Liver (tissue), 3 donors: ENCODE measurements around the gene ZCCHC17.

Experiments used
- CTCF ChIP-seq: fragments of 150-350 bp; IDR thresholded peaks from 2 replicates; pipeline ENCODE4 v1.5.1; 2017; ENCODE audit warnings: improper control_type of control experiment, low read depth, low read length; ENCODE audit not compliant: missing input control
- EGR1 ChIP-seq, 2 donors: IDR thresholded peaks; 2 replicates each; pipeline ENCODE4 v1.6.1; 2016 to 2018; ENCODE audit warnings: antibody characterized with exemption in 2 of 2, low read depth in 2 of 2
- RAD21 ChIP-seq, 2 donors: IDR thresholded peaks; 2 replicates each; pipeline ENCODE4 v1.6.1; 2016; ENCODE audit warnings: antibody characterized with exemption in 2 of 2, mild to moderate bottlenecking in 2 of 2
- REST ChIP-seq: IDR thresholded peaks from 2 replicates; pipeline ENCODE4 v1.6.1; 2016; ENCODE audit warnings: antibody characterized with exemption, mild to moderate bottlenecking
- RXRA ChIP-seq, 2 donors: IDR thresholded peaks; 2 replicates each; pipeline ENCODE4 v1.6.1; 2017 to 2018; ENCODE audit warnings: antibody characterized with exemption in 2 of 2, mild to moderate bottlenecking in 1 of 2
- YY1 ChIP-seq: IDR thresholded peaks from 2 replicates; pipeline ENCODE4 v1.6.1; 2016; ENCODE audit warnings: antibody characterized with exemption, mild to moderate bottlenecking
- donor health status: healthy.
- donor health status: healthy.

GRCh38 chr1:31248276-31248675 lies 48.6 kb upstream of the ZCCHC17 start:
- TF ChIP-seq CTCF (no peak), RXRA (IDR thresholded peaks at IDR 0.05) (no peak), RAD21 (IDR thresholded peaks at IDR 0.05) (no peak), REST (no peak), EGR1 (IDR thresholded peaks at IDR 0.05; ENCODE audit: low read depth in 2 of 2) (no peak), YY1 (no peak)
